VCaP (cell line): ENCODE data around the gene POLR2H.
A peak's percentile ranks its signal among the peaks of the same experiment; 100 is the strongest.

ENCODE experiments used
- H3K27ac ChIP-seq: fragments of 450-650 bp; 2 replicates; pipeline ENCODE4 v1.5.1; 2017
- CTCF ChIP-seq: fragments of 450-650 bp; conservative IDR thresholded peaks from 2 replicates; pipeline ENCODE4 v1.5.1; 2017; ENCODE audit warnings: mild to moderate bottlenecking, moderate library complexity

POLR2H gene

GRCh38 chr3:184359610-184360009, 1.9 kb upstream of the POLR2H start:
- TF ChIP-seq CTCF, result no peak
- peak overlapping the region; percentile 8; the same call in 1 of the 2 replicates for H3K27ac ChIP-seq

GRCh38 chr3:184360070-184360928, 1.2 kb upstream of the POLR2H start:
- no peak for TF ChIP-seq CTCF
- H3K27ac ChIP-seq, result peak overlapping the region; percentile 98

GRCh38 chr3:184360929-184361531, 480 bp upstream of the POLR2H start:
- H3K27ac ChIP-seq, result peak overlapping the region; percentile 98
- TF ChIP-seq CTCF, result no peak

- H3K27ac ChIP-seq, result peak overlapping the region; percentile 98
- TF ChIP-seq CTCF, result no peak
These were observed 590 bp downstream of the POLR2H start for GRCh38 chr3:184361932-184362667.

- TF ChIP-seq CTCF, result peak; percentile 61
These were observed 1.4 kb downstream of the POLR2H start for GRCh38 chr3:184362668-184363546.

GRCh38 chr3:184366619-184367289, 5.2 kb downstream of the POLR2H start:
- H3K27ac ChIP-seq, result no peak overlapping the region
- TF ChIP-seq CTCF, result no peak

More at GRCh38 chr3:184362668-184363546, 1.4 kb downstream of the POLR2H start:
- peak overlapping the region; percentile 98 for H3K27ac ChIP-seq
